ENCODE data around the gene RUBCNL.

The RUBCNL gene

DNA sequence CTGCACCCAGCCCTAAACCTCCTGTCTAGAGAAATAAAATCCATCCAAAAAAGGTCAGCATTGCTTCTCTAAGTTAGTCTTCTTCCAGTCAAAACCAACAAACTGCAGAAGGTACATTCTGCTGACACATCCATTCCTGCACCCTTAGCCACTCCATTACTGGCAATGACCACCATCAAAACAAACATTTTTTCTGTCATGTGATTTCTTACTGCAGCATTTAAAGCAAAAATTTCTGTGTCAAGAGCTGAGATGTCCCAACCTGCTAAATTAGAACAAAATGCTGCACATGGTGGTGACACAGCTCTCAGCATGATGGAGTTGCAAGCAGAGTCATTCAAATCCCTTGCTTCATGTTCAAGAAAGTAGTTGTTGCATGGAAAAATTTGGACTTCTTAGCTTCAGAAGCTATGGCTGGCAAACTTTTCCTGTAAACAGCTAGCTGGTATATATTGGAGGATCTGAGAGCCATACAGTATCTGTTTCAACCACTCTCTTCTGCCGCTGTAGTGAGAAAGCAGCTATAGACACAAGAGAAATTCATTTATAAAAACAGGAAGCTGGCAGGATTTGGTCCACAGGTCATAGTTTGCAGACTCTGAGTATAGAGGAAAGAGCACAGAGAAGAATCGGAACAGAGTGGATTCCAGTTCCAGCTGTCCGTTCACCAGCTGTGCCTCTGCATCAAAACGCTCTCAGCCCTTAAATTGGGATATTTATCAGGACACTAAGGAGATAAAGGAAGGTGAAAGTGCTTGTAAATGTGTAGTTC, 17.4 kb downstream of the RUBCNL start:
- Histone ChIP-seq H3K27me3 (ENCODE audit: low read depth, low read length) (no peaks in the 10 kb centered on the region), H3K4me3 (ENCODE audit: low read length) (peak overlapping the region; percentile 86), H3K4me1 (ENCODE audit: low read length) (peaks cover 53% of the 10 kb centered on the region), H3K9ac (ENCODE audit: low read length) (peak overlapping the region; percentile 83), H3K79me2 (ENCODE audit: low read length) (peaks cover 100% of the 10 kb centered on the region), H2AFZ (ENCODE audit: low read depth, low read length) (no peak overlapping the region), H3K27ac (ENCODE audit: low read length) (peak overlapping the region; percentile 93), H3K9me3 (ENCODE audit: insufficient read depth, low read length) (no peaks in the 10 kb centered on the region), H4K20me1 (ENCODE audit: insufficient read depth, low read length) (peaks cover 80% of the 10 kb centered on the region), H3K4me2 (ENCODE audit: low read length) (peak overlapping the region; percentile 80), H3K36me3 (replicated peaks; ENCODE audit: low read depth, low read length) (peaks cover 92% of the 10 kb centered on the region)
- TF ChIP-seq EZH2phosphoT487 (IDR thresholded peaks at IDR 0.05; ENCODE audit: low read depth) (no peak), CTCF (IDR thresholded peaks at IDR 0.05; ENCODE audit: low read depth, low read length) (no peak)

DNA sequence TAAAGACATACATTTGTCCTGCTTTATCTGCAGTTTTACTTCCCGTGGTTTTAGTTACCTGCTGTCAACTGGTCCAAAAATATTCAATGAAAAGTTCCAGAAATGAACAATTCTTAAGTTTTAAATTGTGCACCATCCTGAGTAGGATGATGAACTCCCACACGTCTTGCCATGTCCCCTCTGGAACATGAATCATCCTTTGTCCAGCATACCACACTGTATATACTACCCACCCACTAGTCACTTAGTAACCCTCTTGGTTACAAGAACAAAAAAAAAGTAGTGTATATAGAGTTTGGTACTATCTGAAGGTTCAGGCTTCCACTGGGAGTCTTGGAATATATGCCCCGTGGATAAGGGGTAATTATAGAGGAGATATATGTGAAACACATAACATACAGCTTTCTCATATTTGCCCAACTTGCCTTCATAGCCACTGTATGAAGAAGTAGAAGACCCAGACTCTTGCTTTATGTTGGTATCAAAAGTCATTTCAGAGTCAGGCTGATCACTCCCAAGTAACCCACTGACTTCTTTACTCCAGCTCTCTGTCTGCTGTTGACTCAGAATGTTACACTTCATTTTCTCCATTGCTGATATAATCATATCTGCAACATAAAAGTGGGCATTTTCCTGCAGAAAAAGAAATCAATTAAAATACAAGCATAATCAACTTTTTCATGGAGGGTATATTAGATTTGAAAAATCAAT, 19.3 kb downstream of the RUBCNL start:
- H3K36me3 ChIP-seq (replicated peaks; ENCODE audit: low read depth, low read length): peaks cover 89% of the 10 kb centered on the region
- no peak overlapping the region for H2AFZ ChIP-seq (ENCODE audit: low read depth, low read length)
- peaks cover 48% of the 10 kb centered on the region for H3K4me1 ChIP-seq (ENCODE audit: low read length)
- no peak overlapping the region for H3K4me2 ChIP-seq (ENCODE audit: low read length)
- no peak overlapping the region for H3K9ac ChIP-seq (ENCODE audit: low read length)
- peaks cover 99% of the 10 kb centered on the region for H3K79me2 ChIP-seq (ENCODE audit: low read length)
- no peak overlapping the region for H3K4me3 ChIP-seq (ENCODE audit: low read length)
- no peaks in the 10 kb centered on the region for H3K9me3 ChIP-seq (ENCODE audit: insufficient read depth, low read length)
- H3K27ac ChIP-seq (ENCODE audit: low read length): peak overlapping the region; percentile 93; the same call in 1 of the 2 replicates
- H3K27me3 ChIP-seq (ENCODE audit: low read depth, low read length): no peaks in the 10 kb centered on the region
- peaks cover 96% of the 10 kb centered on the region for H4K20me1 ChIP-seq (ENCODE audit: insufficient read depth, low read length)
- TF ChIP-seq CTCF (IDR thresholded peaks at IDR 0.05; ENCODE audit: low read depth, low read length): no peak

DNA sequence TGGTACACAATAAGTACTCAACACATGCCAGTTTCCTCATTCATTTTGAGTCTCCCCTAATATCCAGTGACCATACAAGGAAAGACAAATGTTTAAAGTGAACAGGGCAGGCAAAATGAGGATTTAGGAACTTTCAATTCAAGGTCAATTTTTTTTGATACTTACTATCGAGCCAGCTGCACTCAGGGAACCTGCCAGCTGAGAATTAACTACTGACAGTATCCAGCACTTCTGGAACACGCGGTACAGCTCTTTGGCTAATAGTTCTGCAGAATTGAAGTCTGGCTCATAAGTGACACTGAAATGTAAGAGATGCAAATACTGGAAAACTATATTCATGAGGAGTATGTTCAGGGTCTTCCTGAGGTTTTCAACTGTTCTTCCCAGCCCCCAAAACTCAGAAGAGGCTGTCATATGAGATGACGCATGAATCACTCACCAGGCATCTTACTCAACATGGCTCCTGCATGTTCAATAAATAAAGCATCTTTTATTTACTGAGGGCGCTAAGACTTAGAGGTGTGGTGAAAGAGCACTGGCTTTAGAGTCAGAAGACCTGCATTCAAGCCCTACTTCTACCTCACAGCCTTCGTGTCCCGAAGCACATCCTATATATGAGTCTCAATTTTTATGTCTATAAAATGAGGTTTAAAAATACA, 25.6 kb downstream of the RUBCNL start:
- H3K36me3 ChIP-seq (replicated peaks; ENCODE audit: low read depth, low read length): peaks cover 74% of the 10 kb centered on the region
- H3K27ac ChIP-seq (ENCODE audit: low read length): no peak overlapping the region
- no peaks in the 10 kb centered on the region for H3K9me3 ChIP-seq (ENCODE audit: insufficient read depth, low read length)
- H2AFZ ChIP-seq (ENCODE audit: low read depth, low read length): no peak overlapping the region
- no peaks in the 10 kb centered on the region for H3K27me3 ChIP-seq (ENCODE audit: low read depth, low read length)
- H3K4me1 ChIP-seq (ENCODE audit: low read length): no peaks in the 10 kb centered on the region
- H3K79me2 ChIP-seq (ENCODE audit: low read length): peaks cover 86% of the 10 kb centered on the region
- peaks cover 88% of the 10 kb centered on the region for H4K20me1 ChIP-seq (ENCODE audit: insufficient read depth, low read length)
- H3K4me2 ChIP-seq (ENCODE audit: low read length): no peak overlapping the region
- no peak overlapping the region for H3K4me3 ChIP-seq (ENCODE audit: low read length)
- TF ChIP-seq CTCF (IDR thresholded peaks at IDR 0.05; ENCODE audit: low read depth, low read length) (no peak), EZH2phosphoT487 (IDR thresholded peaks at IDR 0.05; ENCODE audit: low read depth) (no peak)
- no peak overlapping the region for H3K9ac ChIP-seq (ENCODE audit: low read length)

GRCh38 chr13:46360604-46361003, 26.4 kb downstream of the RUBCNL start:
- Histone ChIP-seq H3K36me3 (replicated peaks; ENCODE audit: low read depth, low read length) (peaks cover 74% of the 10 kb centered on the region), H2AFZ (ENCODE audit: low read depth, low read length) (no peak overlapping the region), H3K79me2 (ENCODE audit: low read length) (peaks cover 85% of the 10 kb centered on the region), H3K4me1 (ENCODE audit: low read length) (peaks cover 4% of the 10 kb centered on the region; the same call in 1 of the 2 replicates), H3K4me2 (ENCODE audit: low read length) (no peak overlapping the region), H3K27me3 (ENCODE audit: low read depth, low read length) (no peaks in the 10 kb centered on the region), H3K9me3 (ENCODE audit: insufficient read depth, low read length) (no peaks in the 10 kb centered on the region), H3K4me3 (ENCODE audit: low read length) (no peak overlapping the region), H3K9ac (ENCODE audit: low read length) (no peak overlapping the region), H4K20me1 (ENCODE audit: insufficient read depth, low read length) (peaks cover 88% of the 10 kb centered on the region), H3K27ac (ENCODE audit: low read length) (0 out of 2 replicates have a peak overlapping the region, but pooled peaks have one; percentile 5)
- TF ChIP-seq CTCF (IDR thresholded peaks at IDR 0.05; ENCODE audit: low read depth, low read length): no peak
- TF ChIP-seq EZH2phosphoT487 (IDR thresholded peaks at IDR 0.05; ENCODE audit: low read depth): no peak
